Measurements from ENCODE around the gene SLC66A3. TPM values are rescaled to one million over a fixed set of nuclear protein-coding genes. Genes with fewer than 3 reads are reported as not detected.

The SLC66A3 gene
- total and polyA plus RNA-seq, 2 donors (not counting 3 experiments of a cell fraction or from before 2014, with no cell fraction given): 14.3 to 31.4 TPM

DNA sequence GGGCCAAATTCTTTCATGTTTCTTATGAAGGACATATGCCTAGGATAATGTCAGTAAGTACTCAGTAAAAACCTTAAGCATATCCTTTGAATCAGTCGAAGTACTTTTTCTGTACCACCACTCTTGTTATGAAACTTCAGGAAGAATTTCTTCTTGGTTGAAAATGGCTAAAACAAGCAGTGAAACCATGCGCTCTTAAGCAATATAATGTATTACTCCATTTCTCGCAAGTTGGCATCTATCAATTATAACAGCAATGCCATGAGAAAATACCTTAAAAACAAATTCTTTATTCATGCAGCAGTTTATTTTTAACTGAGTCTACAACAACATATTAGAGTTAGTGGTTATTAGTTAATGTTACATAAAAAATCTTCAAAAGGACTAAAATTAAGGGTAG, 41.0 kb downstream of the SLC66A3 start:
- CTCF ChIA-PET: interaction anchor here (1.7 kb wide), 1 partner anchor 251 kb away, joined by 5 read pairs; no protein-coding TSS in a partner anchor
- no TSS peak for BruUV-seq (replicated peaks)

More for the DNA sequence above, 41.0 kb downstream of the SLC66A3 start:
- DNase-seq (ENCODE audit: low read depth, low spot score) (no peak), FAIRE-seq (no peak)
- TF ChIP-seq MYC (IDR thresholded peaks at IDR 0.05; ENCODE audit: low read depth, low read length) (no peak), FOS (IDR thresholded peaks at IDR 0.05; ENCODE audit: borderline replicate concordance, insufficient read depth, low read length) (no peak), JUN (IDR thresholded peaks at IDR 0.05; ENCODE audit: borderline replicate concordance, insufficient read depth, insufficient read length, low read depth) (no peak), POLR2A (IDR thresholded peaks at IDR 0.05; ENCODE audit: low read depth, low read length) (no peak), EZH2 (IDR thresholded peaks at IDR 0.05; ENCODE audit: borderline replicate concordance, low read depth, low read length, severe bottlenecking) (no peak), GATA2 (IDR thresholded peaks at IDR 0.05; ENCODE audit: insufficient read depth, insufficient read length, low read depth, low read length) (no peak), POLR2AphosphoS5 (IDR thresholded peaks at IDR 0.05; ENCODE audit: insufficient read depth, low read depth, low read length) (no peak)
- TF ChIP-seq, protein P1, sequence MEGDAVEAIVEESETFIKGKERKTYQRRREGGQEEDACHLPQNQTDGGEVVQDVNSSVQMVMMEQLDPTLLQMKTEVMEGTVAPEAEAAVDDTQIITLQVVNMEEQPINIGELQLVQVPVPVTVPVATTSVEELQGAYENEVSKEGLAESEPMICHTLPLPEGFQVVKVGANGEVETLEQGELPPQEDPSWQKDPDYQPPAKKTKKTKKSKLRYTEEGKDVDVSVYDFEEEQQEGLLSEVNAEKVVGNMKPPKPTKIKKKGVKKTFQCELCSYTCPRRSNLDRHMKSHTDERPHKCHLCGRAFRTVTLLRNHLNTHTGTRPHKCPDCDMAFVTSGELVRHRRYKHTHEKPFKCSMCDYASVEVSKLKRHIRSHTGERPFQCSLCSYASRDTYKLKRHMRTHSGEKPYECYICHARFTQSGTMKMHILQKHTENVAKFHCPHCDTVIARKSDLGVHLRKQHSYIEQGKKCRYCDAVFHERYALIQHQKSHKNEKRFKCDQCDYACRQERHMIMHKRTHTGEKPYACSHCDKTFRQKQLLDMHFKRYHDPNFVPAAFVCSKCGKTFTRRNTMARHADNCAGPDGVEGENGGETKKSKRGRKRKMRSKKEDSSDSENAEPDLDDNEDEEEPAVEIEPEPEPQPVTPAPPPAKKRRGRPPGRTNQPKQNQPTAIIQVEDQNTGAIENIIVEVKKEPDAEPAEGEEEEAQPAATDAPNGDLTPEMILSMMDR (IDR thresholded peaks at IDR 0.05; ENCODE audit: extremely low read depth in 1 of 2, insufficient read depth in 1 of 2, low read depth in 1 of 2, low read length in 2 of 2): no peak
- TF ChIP-seq, protein P2, sequence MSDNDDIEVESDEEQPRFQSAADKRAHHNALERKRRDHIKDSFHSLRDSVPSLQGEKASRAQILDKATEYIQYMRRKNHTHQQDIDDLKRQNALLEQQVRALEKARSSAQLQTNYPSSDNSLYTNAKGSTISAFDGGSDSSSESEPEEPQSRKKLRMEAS (IDR thresholded peaks at IDR 0.05; ENCODE audit: insufficient read depth, insufficient read length): no peak
- Histone ChIP-seq H3K36me3 (ENCODE audit: control insufficient read depth in 2 of 2, extremely low read depth in 1 of 2, insufficient read depth in 2 of 2, low read length in 2 of 2) (peaks cover 2 to 32% of the 10 kb centered on the region in 2 experiments), H4K20me1 (replicated peaks; ENCODE audit: control insufficient read depth, extremely low read depth, insufficient read depth, low read length) (no peaks in the 10 kb centered on the region), H2AFZ (ENCODE audit: low read depth, low read length) (no peak overlapping the region), H3K79me2 (ENCODE audit: control insufficient read depth, insufficient read depth, low read length) (no peaks in the 10 kb centered on the region), H3K9me1 (replicated peaks; ENCODE audit: control insufficient read depth, extremely low read depth, insufficient read depth, low read length) (no peaks in the 10 kb centered on the region), H3K4me2 (ENCODE audit: insufficient read depth, low read length) (no peak overlapping the region), H3K4me3 (replicated peaks in 1 of 3; ENCODE audit: insufficient read depth in 1 of 3, low read depth in 1 of 3, low read length in 3 of 3) (no peak overlapping the region), H3K27ac (ENCODE audit: insufficient read depth, low read depth, low read length) (no peak overlapping the region), H3K4me1 (ENCODE audit: control insufficient read depth, extremely low read depth, insufficient read depth, low read length) (no peaks in the 10 kb centered on the region), H3K9me3 (replicated peaks; ENCODE audit: control insufficient read depth, insufficient read depth, low read length) (no peaks in the 10 kb centered on the region), H3K27me3 (ENCODE audit: control insufficient read depth in 2 of 2, insufficient read depth in 2 of 2, low read length in 2 of 2) (no peaks in the 10 kb centered on the region), H3K9ac (replicated peaks; ENCODE audit: extremely low read depth, insufficient read depth, low read length) (no peak overlapping the region)
- intact Hi-C loops (cut with micrococcal nuclease): no loop called here
- POLR2A ChIA-PET: no interaction called here
- dilution Hi-C loops (cut with MboI; ENCODE audit: extremely low pct_ligation_motif_present, low sequenced_read_pairs): no loop called here
